PC-9 (cell line): ENCODE results near the gene TBC1D9B. TPM values are rescaled to one million over a fixed set of nuclear protein-coding genes. Genes with fewer than 3 reads are reported as not detected.
A peak's percentile ranks its signal among the peaks of the same experiment; 100 is the strongest.

ENCODE experiments used
- BruUV-seq: library from RNA; stranded (reverse); fragments of 400-500 nt; replicated peaks from 2 replicates; lab custom pipeline; 2021; lab: Mats Ljungman, UMichigan
- CTCF ChIA-PET: fragments of 300-600 bp; sonication (Branson Sonifier 250); formaldehyde crosslinking; loops from one replicate; lab custom pipeline; 2022; ENCODE audit warnings: antibody characterized with exemption; lab: Charles Lee
- POLR2A ChIA-PET: fragments of 300-600 bp; sonication (Branson Sonifier 250); formaldehyde crosslinking; loops from one replicate; lab custom pipeline; 2022; ENCODE audit warnings: antibody characterized with exemption; ENCODE audit not compliant: unreplicated experiment; lab: Charles Lee
- DNase-seq, 2 experiments: peaks; one replicate each; pipeline versions ENCODE4 v3.0.0 to v3.0.0-alpha.2; 2015 to 2022; ENCODE audit warnings: mixed read lengths in 1 of 2
- H2AFZ ChIP-seq: fragments of 200-600 bp; sonication (generic); 2 replicates; pipeline ENCODE4 v1.8.1; 2017; ENCODE audit warnings: antibody characterized with exemption
- H3F3A ChIP-seq: fragments of 200-600 bp; sonication (generic); 2 replicates; pipeline ENCODE4 v1.8.1; 2017; ENCODE audit warnings: antibody characterized with exemption, mild to moderate bottlenecking, low read depth; ENCODE audit not compliant: insufficient read depth
- H3K27ac ChIP-seq: fragments of 200-600 bp; sonication (generic); 2 replicates; pipeline ENCODE4 v1.6.1; 2016; ENCODE audit warnings: mixed run types
- H3K27me3 ChIP-seq: fragments of 200-600 bp; sonication (generic); 2 replicates; pipeline ENCODE4 v1.6.1; 2016; ENCODE audit warnings: low read depth, mixed run types; ENCODE audit not compliant: insufficient read depth
- H3K36me3 ChIP-seq: fragments of 200-600 bp; sonication (generic); 2 replicates; pipeline ENCODE4 v1.6.1; 2016; ENCODE audit warnings: low read depth, mixed run types
- H3K4me1 ChIP-seq: fragments of 200-600 bp; sonication (generic); replicated peaks from 2 replicates; pipeline ENCODE4 v1.6.1; 2016; ENCODE audit warnings: mixed run types; ENCODE audit not compliant: insufficient read depth
- H3K4me2 ChIP-seq: fragments of 200-600 bp; sonication (generic); 2 replicates; pipeline ENCODE4 v1.6.1; 2017; ENCODE audit warnings: mixed run types
- H3K4me3 ChIP-seq: fragments of 200-600 bp; sonication (generic); 2 replicates; pipeline ENCODE4 v1.6.1; 2016; ENCODE audit warnings: mixed run types
- H3K79me2 ChIP-seq: fragments of 200-600 bp; sonication (generic); 2 replicates; pipeline ENCODE4 v1.6.1; 2017; ENCODE audit warnings: low read depth, mixed run types
- H3K9me2 ChIP-seq: fragments of 200-600 bp; sonication (generic); 2 replicates; pipeline ENCODE4 v1.8.1; 2017; ENCODE audit warnings: mild to moderate bottlenecking; ENCODE audit not compliant: insufficient read depth
- H3K9me3 ChIP-seq: fragments of 200-600 bp; sonication (generic); 2 replicates; pipeline ENCODE4 v1.8.1; 2016; ENCODE audit warnings: low read depth; ENCODE audit not compliant: insufficient read depth
- H4K20me1 ChIP-seq: fragments of 200-600 bp; sonication (generic); 2 replicates; pipeline ENCODE4 v1.8.1; 2017; ENCODE audit not compliant: insufficient read depth
- EZH2 ChIP-seq: fragments of 200-600 bp; sonication (generic); IDR thresholded peaks from 2 replicates; pipeline ENCODE4 v1.8.0; 2017; ENCODE audit warnings: antibody characterized with exemption, low read depth
- intact Hi-C: fragments of 100-400 bp; cut with micrococcal nuclease; formaldehyde crosslinking; loops from one replicate; pipeline ENCODE4 v1.10.0; 2022; ENCODE audit not compliant: unreplicated experiment
- total RNA-seq: library from RNA; stranded (reverse); gene quantifications from 2 replicates; pipeline ENCODE4 v1.2.3, GENCODE V29; 2021
- TF ChIP-seq, protein P1 (sequence below): fragments of 200-600 bp; sonication (generic); conservative IDR thresholded peaks from 2 replicates; pipeline ENCODE4 v1.6.1; 2017; ENCODE audit warnings: mixed run types, antibody characterized with exemption, mild to moderate bottlenecking, moderate library complexity

Gene TBC1D9B
- total RNA-seq, 1 experiment from 2014 or later, result 118 TPM

DNA sequence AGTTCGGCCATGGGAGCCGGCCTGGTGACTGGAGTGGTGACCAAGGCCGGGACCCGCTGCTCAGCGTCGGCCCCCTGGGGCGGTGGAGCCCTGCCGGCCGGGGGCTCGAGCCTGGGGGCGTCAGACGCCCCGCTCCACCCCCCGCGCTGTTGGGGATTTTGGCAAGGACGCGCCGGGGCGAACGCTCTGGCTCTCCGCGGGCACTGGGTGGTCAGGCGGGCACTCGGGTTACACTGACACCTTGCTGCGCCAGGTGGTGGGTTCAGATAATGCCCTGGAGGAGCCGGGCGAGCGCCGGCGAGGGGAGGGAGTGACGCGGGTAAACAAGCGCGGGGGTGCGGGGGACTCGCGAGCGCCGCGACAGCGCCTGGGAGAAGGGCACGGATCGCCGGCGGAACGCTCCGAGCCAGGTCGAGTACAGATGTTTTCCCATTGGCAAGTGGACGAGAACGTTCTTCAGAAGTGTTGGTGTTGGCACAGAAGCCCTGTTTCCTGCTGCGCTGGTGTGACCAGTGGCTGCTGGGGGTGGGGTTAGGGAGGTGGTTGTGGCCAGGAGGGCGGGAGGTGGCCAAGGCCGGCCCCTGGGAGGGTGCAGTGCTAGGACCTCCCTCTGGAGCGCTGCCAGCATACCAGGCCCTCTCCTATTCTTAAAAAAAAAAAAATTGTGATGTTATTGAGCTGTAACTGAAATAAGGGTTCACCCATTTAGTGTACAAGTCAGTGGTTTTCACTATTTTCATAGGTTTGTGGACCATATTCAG is 86.2 kb downstream of the TBC1D9B start:
- no peaks in the 10 kb centered on the region for H3K27me3 ChIP-seq
- intact Hi-C loops, result no loop called here
- peaks cover 42% of the 10 kb centered on the region for H3K36me3 ChIP-seq
- TF ChIP-seq, protein P1, sequence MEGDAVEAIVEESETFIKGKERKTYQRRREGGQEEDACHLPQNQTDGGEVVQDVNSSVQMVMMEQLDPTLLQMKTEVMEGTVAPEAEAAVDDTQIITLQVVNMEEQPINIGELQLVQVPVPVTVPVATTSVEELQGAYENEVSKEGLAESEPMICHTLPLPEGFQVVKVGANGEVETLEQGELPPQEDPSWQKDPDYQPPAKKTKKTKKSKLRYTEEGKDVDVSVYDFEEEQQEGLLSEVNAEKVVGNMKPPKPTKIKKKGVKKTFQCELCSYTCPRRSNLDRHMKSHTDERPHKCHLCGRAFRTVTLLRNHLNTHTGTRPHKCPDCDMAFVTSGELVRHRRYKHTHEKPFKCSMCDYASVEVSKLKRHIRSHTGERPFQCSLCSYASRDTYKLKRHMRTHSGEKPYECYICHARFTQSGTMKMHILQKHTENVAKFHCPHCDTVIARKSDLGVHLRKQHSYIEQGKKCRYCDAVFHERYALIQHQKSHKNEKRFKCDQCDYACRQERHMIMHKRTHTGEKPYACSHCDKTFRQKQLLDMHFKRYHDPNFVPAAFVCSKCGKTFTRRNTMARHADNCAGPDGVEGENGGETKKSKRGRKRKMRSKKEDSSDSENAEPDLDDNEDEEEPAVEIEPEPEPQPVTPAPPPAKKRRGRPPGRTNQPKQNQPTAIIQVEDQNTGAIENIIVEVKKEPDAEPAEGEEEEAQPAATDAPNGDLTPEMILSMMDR, result no peak
- no peak for TF ChIP-seq EZH2
- H3K4me2 ChIP-seq, result peak overlapping the region; percentile 100
- peaks cover 55% of the 10 kb centered on the region for H3K4me1 ChIP-seq
- H3K9me3 ChIP-seq, result no peaks in the 10 kb centered on the region
- H3K9me2 ChIP-seq, result no peaks in the 10 kb centered on the region
- TSS peak; percentile 38 for BruUV-seq
- H3F3A ChIP-seq, result peaks cover 74% of the 10 kb centered on the region
- peaks cover 65% of the 10 kb centered on the region for H3K79me2 ChIP-seq
- POLR2A ChIA-PET, result interaction anchor here (0.5 to 0.7 kb wide), 13 partner anchors 10 to 242 kb away, joined by 3 to 23 read pairs (median 4); partner anchors contain the start of gene HNRNPH1
- CTCF ChIA-PET, result interaction anchor here (0.6 kb wide), 1 partner anchor 117 kb away, joined by 4 read pairs; no protein-coding TSS in a partner anchor
- H2AFZ ChIP-seq, result no peak overlapping the region
- DNase-seq, result peak; percentile 80 to 95
- peak overlapping the region; percentile 98 for H3K4me3 ChIP-seq
- peak overlapping the region; percentile 100 for H3K27ac ChIP-seq
- H4K20me1 ChIP-seq, result peaks cover 48% of the 10 kb centered on the region

DNA sequence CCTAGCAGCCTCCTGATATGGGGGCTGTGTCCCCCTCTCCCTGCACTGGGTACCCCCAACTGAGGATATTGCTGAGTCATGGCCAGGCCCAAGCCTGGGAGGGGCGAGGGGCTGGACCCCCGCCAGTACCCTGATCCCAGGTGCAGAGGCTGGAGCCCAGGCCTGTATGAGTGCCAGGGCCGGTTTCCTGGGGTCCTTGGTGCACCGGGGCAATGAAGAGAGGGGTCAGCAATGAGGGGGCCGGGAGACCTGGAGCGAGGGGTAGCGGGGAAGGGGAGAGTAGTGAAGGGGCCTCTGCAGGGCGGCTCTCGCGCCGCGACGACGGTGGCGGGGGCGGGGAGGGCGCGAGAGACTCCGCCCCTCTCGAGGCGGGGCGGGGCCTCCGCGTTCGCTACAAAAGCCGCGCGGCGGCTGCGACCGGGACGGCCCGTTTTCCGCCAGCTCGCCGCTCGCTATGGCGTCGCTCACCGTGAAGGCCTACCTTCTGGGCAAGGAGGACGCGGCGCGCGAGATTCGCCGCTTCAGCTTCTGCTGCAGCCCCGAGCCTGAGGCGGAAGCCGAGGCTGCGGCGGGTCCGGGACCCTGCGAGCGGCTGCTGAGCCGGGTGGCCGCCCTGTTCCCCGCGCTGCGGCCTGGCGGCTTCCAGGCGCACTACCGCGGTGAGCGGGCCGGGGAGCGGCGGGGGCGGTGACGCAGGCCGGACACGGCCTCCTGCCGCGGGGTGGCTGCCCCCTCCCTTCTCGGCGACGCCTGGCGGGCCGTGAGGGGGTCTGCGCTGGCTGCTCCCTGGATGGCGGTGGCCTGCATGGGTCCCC is 87.0 kb downstream of the TBC1D9B start, which contains the start of gene SQSTM1:
Gene SQSTM1, plus strand, starts transcription at position 423 of the 815 bp plus-strand sequence. Its CDS starts 32 bp downstream, at position 455.
- peaks cover 66% of the 10 kb centered on the region for H3F3A ChIP-seq
- BruUV-seq, result no TSS peak
- H3K9me3 ChIP-seq, result no peaks in the 10 kb centered on the region
- H3K27me3 ChIP-seq, result no peaks in the 10 kb centered on the region
- intact Hi-C loops, result no loop called here
- peak within 1 kb of the TSS; percentile 98 for H3K4me3 ChIP-seq
- H3K4me2 ChIP-seq, result peak within 1 kb of the TSS; percentile 100
- H3K36me3 ChIP-seq, result peaks cover 36% of the 10 kb centered on the region
- no peak for TF ChIP-seq EZH2
- TF ChIP-seq, protein P1, result no peak
- no peaks in the 10 kb centered on the region for H3K9me2 ChIP-seq
- H4K20me1 ChIP-seq, result peaks cover 40% of the 10 kb centered on the region
- H3K27ac ChIP-seq, result peak within 1 kb of the TSS; percentile 100
- peaks cover 55% of the 10 kb centered on the region for H3K4me1 ChIP-seq
- ChIA-PET CTCF (no interaction called here), POLR2A (interaction anchor here (0.6 to 0.8 kb wide), 2 partner anchors 197 to 208 kb away, joined by 3 to 8 read pairs; no protein-coding TSS in a partner anchor)
- H2AFZ ChIP-seq, result no peak within 1 kb of the TSS; the same call in 1 of the 2 replicates
- DNase-seq, result peak in 1 of 2 experiments; percentile 87
- peaks cover 57% of the 10 kb centered on the region for H3K79me2 ChIP-seq

DNA sequence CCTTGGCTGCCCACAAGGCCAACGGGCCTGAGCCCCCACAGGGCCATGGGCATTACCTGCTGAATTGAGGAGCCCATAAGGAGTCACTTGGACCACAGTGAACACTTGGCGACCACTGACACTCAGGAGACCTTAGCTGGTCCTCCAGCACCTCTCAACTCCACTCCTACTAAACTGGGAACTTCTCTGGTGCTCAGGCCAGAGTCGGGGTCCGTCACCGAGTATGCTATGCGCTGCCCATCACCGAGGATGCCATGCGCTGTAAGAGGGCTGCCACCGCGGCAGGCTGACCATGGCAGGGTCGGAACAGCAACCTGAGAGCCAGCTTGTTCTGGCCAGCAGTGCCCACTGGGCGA is 87.6 kb downstream of the TBC1D9B start:
- Histone ChIP-seq H3K9me3 (no peaks in the 10 kb centered on the region), H3K4me2 (peak overlapping the region; percentile 100), H4K20me1 (peaks cover 34% of the 10 kb centered on the region), H2AFZ (no peak overlapping the region; the same call in 1 of the 2 replicates), H3K4me3 (peak overlapping the region; percentile 98), H3K27ac (peak overlapping the region; percentile 100), H3K79me2 (peaks cover 51% of the 10 kb centered on the region), H3K9me2 (no peaks in the 10 kb centered on the region), H3K4me1 (peaks cover 55% of the 10 kb centered on the region), H3F3A (peaks cover 60% of the 10 kb centered on the region), H3K27me3 (no peaks in the 10 kb centered on the region), H3K36me3 (peaks cover 30% of the 10 kb centered on the region)
- ChIA-PET CTCF (no interaction called here), POLR2A (interaction anchor here (0.6 to 1.1 kb wide), 3 partner anchors 88 to 207 kb away, joined by 3 to 8 read pairs (median 3); partner anchors contain the start of gene MAML1)
- TF ChIP-seq EZH2, result no peak
- TF ChIP-seq, protein P1, result no peak
- TSS peak; percentile 76 for BruUV-seq
- no peak for DNase-seq
- intact Hi-C loops, result no loop called here
